Measurements from ENCODE around the gene TGM2.

DNA sequence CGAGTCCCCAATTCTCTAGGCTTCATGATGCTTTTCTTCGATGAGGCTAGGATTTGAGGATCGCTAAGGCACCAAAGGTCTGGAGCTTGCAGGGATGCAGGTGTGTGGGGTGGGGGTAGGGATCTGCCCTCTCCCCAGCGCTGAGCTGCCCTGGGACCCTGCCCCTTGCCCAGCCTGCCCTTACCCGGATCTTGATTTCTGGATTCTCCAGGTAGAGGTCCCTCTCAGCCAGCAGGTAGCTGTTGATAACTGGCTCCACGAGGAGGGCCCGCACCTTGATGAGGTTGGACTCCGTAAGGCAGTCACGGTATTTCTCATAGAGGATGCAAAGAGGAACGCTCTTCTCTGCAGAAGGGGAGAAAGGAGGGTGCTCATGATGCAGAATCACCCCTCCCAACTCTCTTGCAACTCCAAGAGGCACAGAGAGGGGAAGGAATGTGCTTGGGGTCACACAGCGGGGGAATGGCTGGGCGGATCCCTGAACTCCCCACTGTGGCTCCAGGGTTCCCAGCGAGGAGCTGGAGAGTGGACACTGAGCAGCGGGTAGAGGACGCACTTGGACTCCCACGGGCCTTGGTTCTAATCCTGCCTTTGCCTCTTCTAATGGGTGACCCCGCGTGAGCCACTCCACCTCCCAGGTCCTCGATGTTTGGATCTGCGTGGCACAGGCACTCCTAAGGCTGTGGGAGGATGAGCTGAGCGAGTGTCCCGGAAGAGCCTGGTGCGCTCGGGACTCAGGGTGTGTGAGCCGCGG is 32.7 kb downstream of the TGM2 start:
- TF ChIP-seq, protein P1, sequence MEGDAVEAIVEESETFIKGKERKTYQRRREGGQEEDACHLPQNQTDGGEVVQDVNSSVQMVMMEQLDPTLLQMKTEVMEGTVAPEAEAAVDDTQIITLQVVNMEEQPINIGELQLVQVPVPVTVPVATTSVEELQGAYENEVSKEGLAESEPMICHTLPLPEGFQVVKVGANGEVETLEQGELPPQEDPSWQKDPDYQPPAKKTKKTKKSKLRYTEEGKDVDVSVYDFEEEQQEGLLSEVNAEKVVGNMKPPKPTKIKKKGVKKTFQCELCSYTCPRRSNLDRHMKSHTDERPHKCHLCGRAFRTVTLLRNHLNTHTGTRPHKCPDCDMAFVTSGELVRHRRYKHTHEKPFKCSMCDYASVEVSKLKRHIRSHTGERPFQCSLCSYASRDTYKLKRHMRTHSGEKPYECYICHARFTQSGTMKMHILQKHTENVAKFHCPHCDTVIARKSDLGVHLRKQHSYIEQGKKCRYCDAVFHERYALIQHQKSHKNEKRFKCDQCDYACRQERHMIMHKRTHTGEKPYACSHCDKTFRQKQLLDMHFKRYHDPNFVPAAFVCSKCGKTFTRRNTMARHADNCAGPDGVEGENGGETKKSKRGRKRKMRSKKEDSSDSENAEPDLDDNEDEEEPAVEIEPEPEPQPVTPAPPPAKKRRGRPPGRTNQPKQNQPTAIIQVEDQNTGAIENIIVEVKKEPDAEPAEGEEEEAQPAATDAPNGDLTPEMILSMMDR (IDR thresholded peaks at IDR 0.05): no peak
- TF ChIP-seq POLR2AphosphoS5 (IDR thresholded peaks at IDR 0.05): no peak
